GM19035 (cell line): ENCODE data around the gene ARRDC2.
"Not testable (repeated sequence)": the region's sequence is repeated elsewhere in the genome, so short reads cannot be mapped to it uniquely, and the experiment has no call there.

ENCODE experiments used
- ATAC-seq: cut with Tn5 transposase; IDR thresholded peaks from one replicate; pipeline ENCODE4 v1.9.1; 2021; ENCODE audit not compliant: unreplicated experiment

ARRDC2 gene

DNA sequence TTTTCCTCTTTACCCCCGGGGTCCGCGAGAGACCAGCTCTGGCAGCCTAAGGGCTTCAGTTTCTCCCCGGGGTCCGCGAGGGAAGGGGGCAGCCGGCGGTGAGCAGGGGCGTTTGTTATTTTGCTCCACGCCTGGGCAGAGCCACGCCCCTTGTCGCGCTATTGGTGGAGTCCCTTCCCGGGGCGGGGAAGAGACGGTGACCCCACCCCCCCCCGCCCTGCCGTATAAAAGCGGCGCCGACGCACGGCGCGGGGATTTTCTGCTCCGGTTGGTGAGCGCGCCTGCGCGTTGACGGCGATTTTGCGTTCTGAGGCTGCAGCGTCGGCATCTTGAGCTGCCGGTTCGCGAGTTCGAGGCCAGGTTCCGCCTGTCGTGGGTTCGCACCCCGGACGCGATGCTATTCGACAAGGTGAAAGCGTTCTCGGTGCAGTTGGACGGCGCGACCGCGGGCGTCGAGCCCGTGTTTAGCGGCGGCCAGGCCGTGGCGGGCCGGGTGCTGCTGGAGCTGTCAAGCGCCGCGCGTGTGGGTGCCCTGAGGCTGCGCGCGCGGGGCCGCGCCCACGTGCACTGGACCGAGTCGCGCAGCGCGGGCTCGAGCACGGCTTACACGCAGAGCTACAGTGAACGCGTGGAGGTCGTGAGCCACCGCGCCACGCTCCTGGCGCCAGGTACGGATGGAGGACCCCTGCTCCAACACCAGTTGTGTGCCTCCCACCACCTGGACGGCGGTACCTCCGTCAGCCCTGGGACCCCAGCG, at the start of gene ARRDC2:
TSS of gene ARRDC2 (plus strand) at position 254 of the 757 bp plus-strand sequence. CDS start at position 395, 141 bp downstream.
- peak; percentile 49 for ATAC-seq

DNA sequence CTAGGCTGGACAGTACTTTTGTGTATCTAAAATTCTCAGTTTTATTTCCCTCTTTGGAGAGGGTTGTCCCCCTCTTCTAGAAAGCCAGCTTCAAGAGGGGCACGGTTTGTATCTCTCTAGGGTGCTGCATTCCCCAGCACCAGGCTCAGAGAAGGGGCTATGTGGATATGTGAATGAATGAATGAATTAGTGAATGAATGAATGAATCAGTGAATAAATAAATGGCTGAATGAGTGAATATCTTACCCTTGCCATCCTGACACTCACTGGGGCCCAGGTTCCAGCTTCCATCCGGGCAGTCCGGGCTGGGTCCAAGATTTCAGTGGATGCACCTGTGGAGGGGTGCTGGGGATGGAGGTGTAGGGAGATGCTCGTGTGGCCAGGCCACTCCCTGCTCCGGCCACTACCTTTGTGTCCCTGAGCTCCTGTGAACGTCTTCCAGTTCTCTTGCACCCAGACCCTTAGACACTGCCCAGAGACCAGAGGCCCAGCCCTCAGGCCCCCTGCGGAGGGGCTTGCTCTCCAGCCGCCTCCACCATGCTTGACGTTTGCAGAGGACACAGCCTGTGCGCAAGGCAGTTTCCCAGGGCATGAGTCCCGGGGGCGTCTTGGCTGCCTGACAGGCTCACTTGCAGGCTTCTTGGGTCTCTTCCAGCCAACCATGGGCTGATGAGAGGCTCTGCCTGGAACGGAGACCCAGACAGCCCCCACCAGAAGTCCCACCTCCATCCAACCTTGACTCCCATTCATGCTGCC, 43.9 kb upstream of the ARRDC2 start:
- ATAC-seq = no peak

DNA sequence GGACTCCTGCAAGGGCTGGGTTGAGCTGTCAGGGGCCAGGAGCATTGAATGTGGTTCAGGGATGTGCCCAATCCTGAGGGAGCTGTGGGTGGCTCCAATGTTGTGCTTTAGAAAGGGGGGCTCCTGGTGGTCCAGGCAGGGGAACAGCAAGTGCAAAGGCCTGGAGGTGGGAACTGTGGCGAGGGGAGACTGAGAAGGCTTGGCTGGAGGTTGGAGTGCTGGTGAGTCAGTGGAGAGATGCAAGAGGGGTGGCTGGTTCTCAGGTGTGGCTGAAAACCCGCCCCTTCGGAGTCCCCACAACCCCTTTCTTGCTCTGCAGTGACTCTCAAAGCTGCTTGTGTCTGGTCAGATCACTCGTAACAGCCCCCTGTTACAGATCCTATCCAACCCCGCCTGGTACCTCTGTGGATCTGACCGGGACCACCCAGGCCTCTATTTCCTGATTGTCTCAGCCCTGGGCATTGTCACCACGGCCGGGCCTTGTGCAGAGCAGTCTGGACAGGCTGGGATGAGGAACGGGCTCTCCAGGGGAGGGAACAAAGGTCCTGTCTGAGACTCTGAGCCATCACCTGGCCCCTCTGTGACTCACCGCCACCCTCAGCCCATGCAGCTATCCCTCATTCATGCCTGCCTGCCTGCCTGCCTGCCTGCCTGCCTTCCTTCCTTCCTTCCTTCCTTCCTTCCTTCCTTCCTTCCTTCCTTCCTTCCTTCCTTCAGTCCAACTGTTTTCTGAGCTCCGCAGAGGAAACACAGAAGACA, 42.4 kb upstream of the ARRDC2 start:
- no peak for ATAC-seq

GRCh38 chr19:17966129-17966483, 41.9 kb upstream of the ARRDC2 start:
- ATAC-seq = no peak

DNA sequence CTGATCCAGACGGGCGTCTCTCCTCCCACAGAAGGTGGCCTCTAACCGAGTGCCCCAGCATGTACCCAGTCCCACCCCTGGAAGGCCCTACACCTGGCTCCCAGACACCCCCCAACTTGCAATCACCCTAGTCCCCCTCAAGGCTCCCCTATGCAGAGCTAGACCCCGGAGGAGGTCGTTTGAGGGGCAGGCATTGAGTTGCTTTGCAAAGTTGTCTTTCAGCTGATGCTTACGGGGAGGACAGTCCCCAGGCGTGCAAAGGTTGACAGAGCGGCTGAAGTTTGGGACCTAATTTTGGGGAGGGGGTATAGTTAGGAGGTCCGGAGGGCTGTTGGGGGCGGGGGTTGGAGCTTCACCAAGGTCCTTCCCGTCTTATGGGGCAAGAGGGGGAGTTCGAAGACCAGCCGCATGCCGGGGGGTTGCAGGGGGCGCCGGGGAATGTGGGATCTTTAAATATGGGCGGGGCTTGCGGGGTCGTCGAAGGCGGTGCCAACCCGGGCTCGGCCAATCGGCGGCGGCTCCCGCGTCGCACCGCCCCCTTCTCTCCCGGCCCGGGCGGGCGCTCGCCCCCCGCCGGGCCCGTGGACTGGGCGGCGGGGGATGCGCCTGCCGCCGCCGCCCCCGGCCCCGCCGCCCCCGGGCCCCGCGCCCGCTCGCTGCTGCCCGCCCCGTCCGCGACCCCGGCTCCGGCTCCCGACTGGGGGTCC, 41.3 kb upstream of the ARRDC2 start, which contains the start of gene KCNN1:
TSS of gene KCNN1 (plus strand) at position 558 of the 707 bp plus-strand sequence. CDS start 6,782 bp downstream, outside the sequence.
- no peak for ATAC-seq

- no peak for ATAC-seq
Observed at GRCh38 chr19:17967257-17968051, 40.5 kb upstream of the ARRDC2 start.

DNA sequence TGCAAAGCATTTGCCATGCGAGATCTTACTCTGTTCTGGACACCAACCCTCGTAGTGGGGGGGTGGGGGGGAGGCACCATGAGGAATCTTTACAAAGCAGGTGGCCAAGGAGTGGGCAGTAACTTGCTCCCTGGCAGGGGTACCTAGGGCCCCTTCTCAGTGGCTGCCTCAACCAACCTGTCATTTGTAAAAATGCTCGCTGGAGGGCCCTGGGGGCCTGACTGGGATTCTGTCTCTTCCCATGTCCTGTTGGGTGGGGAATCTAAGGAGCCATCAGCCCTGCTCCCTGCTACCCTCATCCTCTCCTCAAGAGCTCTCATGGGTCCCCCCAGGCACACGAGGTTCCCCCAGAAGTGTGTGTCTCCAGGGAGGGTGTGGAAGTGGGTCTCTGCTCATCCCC, 39.6 kb upstream of the ARRDC2 start:
- no peak for ATAC-seq

DNA sequence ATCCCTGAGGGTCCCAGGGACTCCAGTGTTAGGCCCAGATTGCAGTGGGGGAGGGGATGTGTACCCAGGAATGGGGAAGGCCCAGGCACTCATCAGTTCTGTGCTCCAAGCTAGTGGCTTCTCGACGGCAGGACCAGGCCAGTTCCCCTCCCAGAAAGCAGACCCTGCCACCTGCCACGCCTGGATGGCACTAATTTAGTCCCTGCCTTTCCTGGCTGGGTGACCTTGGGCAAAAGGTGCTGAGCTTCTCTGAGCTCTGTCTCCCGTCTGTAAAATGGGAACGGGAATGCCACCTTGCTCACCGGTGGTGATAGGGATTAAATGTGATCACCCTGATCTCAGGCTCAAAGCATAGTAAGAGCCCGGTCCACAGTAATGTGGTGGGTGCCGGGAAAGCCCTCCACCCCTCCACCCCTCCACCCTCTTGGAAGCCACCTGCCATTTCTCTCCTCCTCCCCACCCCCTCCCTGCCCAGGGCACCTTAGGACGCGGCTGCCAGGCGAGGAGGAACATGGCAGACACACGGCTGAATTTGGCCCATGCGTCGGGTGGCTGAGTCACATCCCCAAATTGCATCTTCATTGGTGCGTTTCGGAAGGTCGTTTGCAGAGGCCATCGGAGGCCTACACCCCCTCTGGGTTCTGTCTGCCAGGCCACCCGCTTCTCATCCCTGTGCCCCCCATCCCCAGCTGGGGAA, 38.7 kb upstream of the ARRDC2 start:
- no peak for ATAC-seq

GRCh38 chr19:17972230-17972629, 35.7 kb upstream of the ARRDC2 start:
- ATAC-seq = no peak

- ATAC-seq = no peak
Observed at GRCh38 chr19:17973759-17974158, 34.2 kb upstream of the ARRDC2 start.

DNA sequence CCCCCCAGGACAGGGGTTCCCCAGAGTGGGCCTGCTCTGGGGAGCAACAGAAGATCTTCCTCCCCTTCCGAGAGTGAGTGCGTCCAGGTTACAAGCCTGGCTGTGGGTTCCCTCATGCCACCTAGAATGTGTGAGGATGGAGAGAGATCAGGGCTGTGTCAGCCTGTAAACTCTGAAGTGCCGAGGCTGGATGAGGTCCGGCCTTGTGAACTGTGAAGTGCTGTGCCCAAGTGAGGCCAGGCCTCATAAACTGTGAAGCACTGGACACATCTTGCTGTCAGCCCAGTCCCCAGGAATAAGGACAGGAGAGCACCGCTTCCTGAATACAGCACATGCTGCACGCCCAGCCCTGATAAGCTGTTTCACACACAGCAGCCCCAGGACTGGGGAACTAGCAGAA, 33.4 kb upstream of the ARRDC2 start:
- no peak for ATAC-seq

DNA sequence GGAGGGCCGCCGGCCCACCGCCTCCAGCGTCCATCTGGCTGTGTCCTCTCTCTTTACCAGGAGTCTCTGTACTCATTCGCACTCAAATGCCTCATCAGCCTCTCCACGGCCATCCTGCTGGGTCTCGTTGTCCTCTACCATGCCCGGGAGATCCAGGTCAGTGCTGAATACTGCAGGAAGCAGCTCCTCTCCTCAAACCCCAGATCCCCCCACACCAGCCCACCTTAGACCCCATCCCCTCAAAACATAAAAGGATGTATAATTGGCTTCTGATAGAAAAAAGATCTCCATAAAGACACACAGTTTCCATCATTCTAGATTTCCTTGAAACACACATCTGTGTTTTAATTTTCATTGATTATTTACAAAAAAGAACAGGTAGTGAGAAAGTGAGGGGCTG, 32.9 kb upstream of the ARRDC2 start:
- ATAC-seq = no peak

- no peak for ATAC-seq
Observed at GRCh38 chr19:17977021-17977420, 30.9 kb upstream of the ARRDC2 start.

DNA sequence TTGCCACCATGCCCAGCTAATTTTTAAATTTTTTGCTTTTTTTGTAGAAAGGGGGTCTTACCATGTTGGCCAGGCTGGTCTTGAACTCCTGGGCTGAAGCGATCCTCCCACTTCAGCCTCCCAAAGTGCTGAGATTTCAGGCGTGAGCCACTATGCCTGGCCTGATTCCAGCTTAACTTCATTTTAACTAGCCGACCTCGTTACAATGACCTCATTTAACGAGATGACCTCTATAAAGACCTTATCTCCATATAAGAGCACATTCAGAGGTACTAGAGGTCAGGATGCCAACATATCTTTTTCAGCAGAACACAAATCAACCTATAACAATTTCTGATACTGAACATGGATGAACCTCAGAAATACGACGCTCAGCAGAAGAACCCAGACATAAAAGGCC, 30.5 kb upstream of the ARRDC2 start:
- ATAC-seq = no peak

DNA sequence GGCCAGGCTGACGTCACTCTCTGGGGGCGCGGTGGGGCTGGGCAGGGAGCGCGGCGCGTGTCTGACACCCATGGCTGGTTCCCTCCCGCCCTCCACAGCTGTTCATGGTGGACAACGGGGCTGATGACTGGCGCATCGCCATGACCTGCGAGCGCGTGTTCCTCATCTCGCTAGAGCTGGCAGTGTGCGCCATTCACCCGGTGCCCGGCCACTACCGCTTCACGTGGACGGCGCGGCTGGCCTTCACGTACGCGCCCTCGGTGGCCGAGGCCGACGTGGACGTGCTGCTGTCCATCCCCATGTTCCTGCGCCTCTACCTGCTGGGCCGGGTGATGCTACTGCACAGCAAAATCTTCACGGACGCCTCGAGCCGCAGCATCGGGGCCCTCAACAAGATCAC, 26.4 kb upstream of the ARRDC2 start:
- no peak for ATAC-seq

- no peak for ATAC-seq
Observed at GRCh38 chr19:17982430-17982829, 25.5 kb upstream of the ARRDC2 start.

DNA sequence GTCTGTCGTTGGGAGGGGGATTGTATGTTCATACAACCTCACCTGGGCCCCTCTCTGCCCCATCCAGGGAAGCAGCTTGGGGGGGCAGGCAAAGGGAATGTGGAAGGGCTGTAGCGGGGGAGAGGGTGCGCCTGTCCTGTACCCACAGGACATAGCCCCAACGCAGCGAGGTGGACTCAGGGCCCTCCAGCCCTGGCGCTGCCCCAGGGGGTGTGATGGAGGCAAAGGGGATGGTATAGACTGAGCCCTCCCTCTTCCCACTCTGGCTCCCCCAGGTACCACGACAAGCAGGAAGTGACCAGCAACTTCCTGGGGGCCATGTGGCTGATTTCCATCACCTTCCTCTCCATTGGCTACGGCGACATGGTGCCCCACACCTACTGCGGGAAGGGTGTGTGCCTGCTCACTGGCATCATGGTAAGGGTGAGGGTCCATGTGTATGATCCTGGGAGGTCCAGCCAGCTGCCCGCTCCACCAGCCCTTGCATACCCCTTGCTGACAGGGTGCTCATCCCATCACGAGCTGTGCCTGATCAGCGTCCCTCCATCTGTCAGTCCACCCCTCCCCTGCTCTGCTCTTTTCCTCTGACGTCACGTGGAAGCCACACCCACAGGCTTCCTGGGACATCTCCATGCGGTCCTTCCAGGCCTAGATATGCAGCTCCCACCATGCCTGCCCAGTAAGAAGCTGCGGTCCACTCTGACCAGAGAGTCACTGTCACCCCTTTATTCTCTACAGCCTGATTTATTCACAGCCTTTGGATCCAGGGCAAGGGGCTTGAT, 22.7 kb upstream of the ARRDC2 start:
- no peak for ATAC-seq

DNA sequence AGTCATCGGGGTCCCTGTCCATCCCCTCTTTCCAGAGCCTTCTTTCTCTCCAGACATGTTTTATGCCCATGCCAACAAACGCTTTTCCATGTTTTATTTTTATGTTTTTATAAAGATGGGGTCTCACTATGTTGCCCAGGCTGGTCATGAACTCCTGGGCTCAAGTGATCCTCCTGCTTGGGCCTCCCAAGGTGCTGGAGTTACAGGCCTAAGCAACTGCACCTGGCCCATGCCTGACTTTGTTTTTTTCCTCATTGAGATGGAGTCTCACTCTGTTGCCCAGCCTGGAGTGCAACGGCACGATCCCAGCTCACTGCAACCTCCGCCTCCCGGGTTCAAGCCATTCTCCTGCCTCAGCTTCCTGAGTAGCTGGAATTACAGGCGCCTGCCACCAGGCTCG, 21.4 kb upstream of the ARRDC2 start:
- ATAC-seq = not testable (repeated sequence)

- no peak for ATAC-seq
Observed at GRCh38 chr19:17988161-17988560, 19.8 kb upstream of the ARRDC2 start.
